Lower lobe of right lung (tissue), 2 donors: ENCODE results near the gene GRID1. TPM values are rescaled to one million over a fixed set of nuclear protein-coding genes. Genes with fewer than 3 reads are reported as not detected.

ENCODE experiments used
- ATAC-seq, 2 donors: fragments of 200-7000 bp; cut with Tn5 transposase; one replicate each; pipeline ENCODE4 v1.9.1; 2020 to 2022; ENCODE audit warnings: mild to moderate bottlenecking in 2 of 2, moderate library complexity in 2 of 2
- DNase-seq: peaks from one replicate; pipeline ENCODE4 v3.0.0-alpha.2; 2020
- H3K27ac ChIP-seq: fragments of 200-600 bp; one replicate; pipeline ENCODE4 v1.8.0; 2022
- H3K27me3 ChIP-seq: fragments of 200-600 bp; one replicate; pipeline ENCODE4 v1.8.0; 2022; ENCODE audit warnings: low read depth
- H3K36me3 ChIP-seq: fragments of 200-600 bp; one replicate; pipeline ENCODE4 v1.8.0; 2022; ENCODE audit warnings: mild to moderate bottlenecking
- H3K4me1 ChIP-seq: fragments of 200-600 bp; one replicate; pipeline ENCODE4 v1.8.0; 2022
- H3K4me3 ChIP-seq: fragments of 200-600 bp; one replicate; pipeline ENCODE4 v1.8.0; 2022; ENCODE audit warnings: mild to moderate bottlenecking
- H3K9me3 ChIP-seq: fragments of 200-600 bp; one replicate; pipeline ENCODE4 v1.8.0; 2022
- intact Hi-C: fragments of 100-400 bp; cut with DNase I; formaldehyde crosslinking; loops from one replicate; pipeline ENCODE4 v1.11.0; 2022
- total RNA-seq: library from RNA; stranded (reverse); fragmentation: NEBNext Ultra II Directional; extraction: Animal tissue kit (Norgen Biotek cat#: 25700); gene quantifications from one replicate; pipeline ENCODE4 v1.2.1, GENCODE V29; 2021
- TF ChIP-seq, protein P1 (sequence below): fragments of 200-600 bp; IDR thresholded peaks from one replicate; pipeline ENCODE4 v1.8.0; 2022; ENCODE audit warnings: antibody characterized with exemption, mild to moderate bottlenecking
- donor health status: DM: no; HTN: yes; CAD: no; lungs with severe emphysema.

The GRID1 gene
- total RNA-seq, 1 donor from 2014 or later, result 2.5 TPM

GRCh38 chr10:85647741-85648140 is 718.9 kb downstream of the GRID1 start:
- DNase-seq (no peak), ATAC-seq (no peak)
- Histone ChIP-seq H3K9me3 (no peaks in the 10 kb centered on the region), H3K27ac (no peak overlapping the region), H3K4me1 (peaks cover 5% of the 10 kb centered on the region), H3K36me3 (no peaks in the 10 kb centered on the region), H3K4me3 (no peak overlapping the region), H3K27me3 (no peaks in the 10 kb centered on the region)
- TF ChIP-seq, protein P1, sequence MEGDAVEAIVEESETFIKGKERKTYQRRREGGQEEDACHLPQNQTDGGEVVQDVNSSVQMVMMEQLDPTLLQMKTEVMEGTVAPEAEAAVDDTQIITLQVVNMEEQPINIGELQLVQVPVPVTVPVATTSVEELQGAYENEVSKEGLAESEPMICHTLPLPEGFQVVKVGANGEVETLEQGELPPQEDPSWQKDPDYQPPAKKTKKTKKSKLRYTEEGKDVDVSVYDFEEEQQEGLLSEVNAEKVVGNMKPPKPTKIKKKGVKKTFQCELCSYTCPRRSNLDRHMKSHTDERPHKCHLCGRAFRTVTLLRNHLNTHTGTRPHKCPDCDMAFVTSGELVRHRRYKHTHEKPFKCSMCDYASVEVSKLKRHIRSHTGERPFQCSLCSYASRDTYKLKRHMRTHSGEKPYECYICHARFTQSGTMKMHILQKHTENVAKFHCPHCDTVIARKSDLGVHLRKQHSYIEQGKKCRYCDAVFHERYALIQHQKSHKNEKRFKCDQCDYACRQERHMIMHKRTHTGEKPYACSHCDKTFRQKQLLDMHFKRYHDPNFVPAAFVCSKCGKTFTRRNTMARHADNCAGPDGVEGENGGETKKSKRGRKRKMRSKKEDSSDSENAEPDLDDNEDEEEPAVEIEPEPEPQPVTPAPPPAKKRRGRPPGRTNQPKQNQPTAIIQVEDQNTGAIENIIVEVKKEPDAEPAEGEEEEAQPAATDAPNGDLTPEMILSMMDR, result no peak
- intact Hi-C loops, result no loop called here

- intact Hi-C loops, result no loop called here
- TF ChIP-seq, protein P1, result no peak
- H3K4me3 ChIP-seq, result no peak overlapping the region
- peaks cover 12% of the 10 kb centered on the region for H3K4me1 ChIP-seq
- no peaks in the 10 kb centered on the region for H3K27me3 ChIP-seq
- ATAC-seq, result no peak
- H3K9me3 ChIP-seq, result no peaks in the 10 kb centered on the region
- no peak overlapping the region for H3K27ac ChIP-seq
- DNase-seq, result no peak
- no peaks in the 10 kb centered on the region for H3K36me3 ChIP-seq
These were observed 720.5 kb downstream of the GRID1 start for GRCh38 chr10:85645926-85646711.

- no peaks in the 10 kb centered on the region for H3K27me3 ChIP-seq
- peaks cover 12% of the 10 kb centered on the region for H3K4me1 ChIP-seq
- no peak for ATAC-seq
- intact Hi-C loops, result no loop called here
- H3K27ac ChIP-seq, result no peak overlapping the region
- TF ChIP-seq, protein P1, result no peak
- no peak overlapping the region for H3K4me3 ChIP-seq
- H3K9me3 ChIP-seq, result no peaks in the 10 kb centered on the region
- no peaks in the 10 kb centered on the region for H3K36me3 ChIP-seq
- DNase-seq, result no peak
These were observed 721.5 kb downstream of the GRID1 start for GRCh38 chr10:85645053-85645452.

GRCh38 chr10:85643845-85644525 is 722.6 kb downstream of the GRID1 start:
- intact Hi-C loops, result no loop called here
- Histone ChIP-seq H3K27ac (no peak overlapping the region), H3K4me3 (no peak overlapping the region), H3K27me3 (no peaks in the 10 kb centered on the region), H3K4me1 (peaks cover 12% of the 10 kb centered on the region), H3K9me3 (no peaks in the 10 kb centered on the region), H3K36me3 (no peaks in the 10 kb centered on the region)
- TF ChIP-seq, protein P1, result no peak
- DNase-seq, result no peak
- ATAC-seq, result no peak

GRCh38 chr10:85643171-85643844 is 723.3 kb downstream of the GRID1 start:
- peak overlapping the region; percentile 46 for H3K27ac ChIP-seq
- TF ChIP-seq, protein P1, result no peak
- intact Hi-C loops, result no loop called here

More at GRCh38 chr10:85643171-85643844, 723.3 kb downstream of the GRID1 start:
- Histone ChIP-seq H3K9me3 (no peaks in the 10 kb centered on the region), H3K27me3 (no peaks in the 10 kb centered on the region), H3K4me1 (peaks cover 12% of the 10 kb centered on the region), H3K36me3 (no peaks in the 10 kb centered on the region), H3K4me3 (no peak overlapping the region)
- no peak for ATAC-seq
- no peak for DNase-seq
